SHP77 treated with DMSO at 0.1 percent for 48 hours (cell line): Measurements from ENCODE around the gene PSMC4.

ENCODE experiments used
- DNase-seq: peaks from one replicate; lab custom pipeline; 2025; lab: John Stamatoyannopoulos, UW

PSMC4 gene

DNA sequence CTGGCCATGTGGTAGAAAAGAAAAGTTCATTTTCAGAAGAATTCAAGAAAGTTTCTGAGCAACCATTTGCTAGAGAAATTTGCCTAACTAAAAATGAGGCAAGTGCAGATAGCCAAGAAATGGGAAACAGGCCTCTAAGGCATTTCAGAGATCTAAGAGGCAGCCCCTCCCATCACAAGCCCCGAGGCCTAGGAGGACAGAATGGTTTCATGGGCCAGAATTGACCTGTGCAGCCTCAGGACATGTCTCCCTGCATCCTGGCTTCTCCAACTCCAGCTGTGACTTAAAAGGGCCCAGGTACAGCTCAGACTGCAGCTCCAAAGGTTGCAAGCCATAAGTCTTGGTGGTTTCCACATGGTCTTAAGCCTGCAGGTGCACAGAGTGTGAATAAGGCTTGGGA is 22.6 kb downstream of the PSMC4 start:
- no peak for DNase-seq

- DNase-seq, result no peak
Measured at GRCh38 chr19:39994361-39994760, 23.4 kb downstream of the PSMC4 start.

DNA sequence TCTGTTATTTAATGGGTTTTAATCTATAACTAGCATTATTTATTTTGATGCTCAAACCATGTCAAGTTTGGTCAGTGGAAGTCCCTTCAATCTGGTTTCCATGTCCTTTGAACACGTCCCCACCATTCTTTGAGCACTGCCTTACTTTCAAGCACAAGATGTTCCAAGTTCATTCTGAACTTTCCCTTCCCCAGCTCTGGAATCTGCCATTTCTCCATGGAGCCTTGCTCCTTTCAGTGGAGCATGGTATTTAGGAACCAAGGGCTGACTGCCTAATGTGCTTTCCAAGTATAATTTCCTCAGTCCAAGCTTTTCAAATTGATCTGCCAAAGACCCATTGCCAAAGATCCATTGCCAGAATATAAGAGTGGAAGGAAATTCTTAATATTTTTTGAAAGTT is 24.8 kb downstream of the PSMC4 start:
- no peak for DNase-seq

GRCh38 chr19:39996218-39996810 is 25.3 kb downstream of the PSMC4 start:
- peak; percentile 50 for DNase-seq

DNA sequence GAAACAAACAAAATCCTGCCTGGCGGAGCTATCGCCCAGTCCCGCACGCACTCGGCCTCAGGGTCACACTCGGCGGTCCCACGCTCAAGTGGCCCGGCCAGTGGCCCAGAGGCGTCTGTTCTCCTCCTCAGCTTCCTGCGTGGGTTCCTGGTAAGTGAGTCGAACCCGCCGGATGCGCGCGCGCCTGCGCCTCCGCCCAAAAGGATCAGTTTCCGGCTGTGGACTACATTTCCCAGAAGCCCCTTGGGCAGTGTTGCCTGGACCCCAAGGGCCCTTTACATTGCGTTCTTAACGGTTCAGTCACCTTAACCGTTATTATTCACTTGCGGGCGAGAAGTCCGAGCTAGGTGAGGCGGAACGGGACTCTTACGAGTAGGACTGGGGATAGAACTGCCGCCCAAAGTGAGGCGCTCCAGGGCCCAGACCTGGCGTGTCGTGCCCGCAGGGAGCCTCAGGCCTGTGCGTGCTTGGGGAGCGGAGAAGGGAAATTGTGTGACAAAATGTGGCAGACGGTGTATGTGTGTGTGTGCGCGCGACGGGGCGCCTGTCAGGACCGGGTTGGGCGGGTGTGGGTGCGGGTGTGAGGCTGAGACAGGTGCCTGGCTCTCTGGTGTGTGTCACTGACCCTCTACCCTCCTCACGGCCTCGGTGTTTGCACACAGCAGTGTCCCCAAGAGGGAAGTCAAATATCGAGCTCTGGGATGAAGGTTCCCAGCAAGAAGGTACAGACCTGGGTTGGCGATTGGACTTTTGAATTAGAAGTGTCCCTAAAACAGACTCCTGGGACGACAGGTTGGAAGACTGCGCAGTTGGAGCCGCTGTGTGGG is 26.1 kb downstream of the PSMC4 start, which contains the start of gene ZNF546:
Gene ZNF546, plus strand, starts transcription at position 250 of the 827 bp plus-strand sequence. CDS start 1,267 bp downstream, outside the sequence.
- peak; percentile 94 for DNase-seq

- no peak for DNase-seq
Measured at GRCh38 chr19:39997638-39998216, 26.8 kb downstream of the PSMC4 start.

GRCh38 chr19:39998501-39998900 is 27.5 kb downstream of the PSMC4 start:
- DNase-seq, result no peak

DNA sequence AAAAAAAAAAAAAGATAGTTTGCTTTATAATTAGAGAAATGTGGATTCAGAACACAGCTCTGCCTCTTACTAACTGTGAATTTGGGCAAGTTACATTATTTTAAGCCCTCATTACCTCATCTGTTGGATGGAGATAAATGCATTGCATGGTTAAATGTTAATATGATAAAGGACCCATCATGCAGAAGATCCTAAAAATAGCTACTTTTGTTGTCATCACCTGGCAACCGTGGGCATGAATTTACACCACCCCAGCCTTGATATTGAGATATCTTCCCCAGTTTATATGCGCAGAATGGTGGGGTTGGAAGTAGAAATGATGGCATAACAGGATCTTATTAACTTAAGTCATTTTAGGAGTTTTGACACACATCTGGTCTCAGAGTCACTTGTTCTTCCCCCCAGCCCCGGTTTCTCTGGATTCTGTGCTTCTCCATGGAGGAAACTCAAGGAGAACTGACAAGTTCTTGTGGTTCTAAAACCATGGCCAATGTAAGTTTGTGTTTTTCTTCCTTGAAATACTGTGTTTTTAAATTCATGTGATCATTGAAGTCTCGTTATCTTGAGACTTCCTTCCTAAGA is 34.8 kb downstream of the PSMC4 start:
- DNase-seq, result no peak

DNA sequence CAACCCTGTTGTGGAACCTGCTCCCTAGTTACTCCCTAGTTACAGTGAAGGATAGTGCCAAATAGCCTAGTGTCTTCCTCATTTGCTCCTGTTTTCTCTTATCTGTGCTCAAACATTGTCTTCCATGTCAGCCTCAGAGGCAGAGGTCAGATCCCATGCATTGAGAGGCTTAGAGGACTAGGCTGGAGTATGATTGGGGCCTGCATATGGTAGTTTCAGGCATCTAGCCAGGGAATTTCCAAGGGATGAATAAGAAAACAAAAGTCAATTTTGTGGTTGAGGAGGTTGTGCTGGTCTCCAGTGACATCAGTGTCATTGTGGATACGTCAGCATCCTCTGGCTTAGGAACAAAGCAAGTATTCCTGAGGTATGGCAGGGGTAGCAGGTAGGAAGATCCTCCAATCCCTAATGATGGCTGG is 35.3 kb downstream of the PSMC4 start:
- DNase-seq, result no peak

DNA sequence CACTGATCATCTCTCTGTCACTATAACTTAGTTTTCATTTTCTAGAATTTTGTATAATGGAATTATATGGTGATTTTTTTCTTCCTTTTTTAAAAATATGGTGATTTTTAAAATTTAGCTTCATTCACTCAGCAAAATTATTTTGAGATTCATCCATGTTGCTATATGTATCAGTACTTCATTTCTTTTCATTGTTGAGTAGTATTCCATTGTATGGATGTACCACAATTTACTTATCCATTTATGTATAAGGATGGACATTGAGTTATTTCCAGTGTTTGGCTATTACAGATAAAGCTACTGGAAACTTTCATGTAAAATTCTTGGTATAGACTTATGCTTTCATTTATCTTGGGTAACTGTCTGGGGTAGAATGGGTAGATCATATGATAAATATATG is 38.7 kb downstream of the PSMC4 start:
- no peak for DNase-seq

DNA sequence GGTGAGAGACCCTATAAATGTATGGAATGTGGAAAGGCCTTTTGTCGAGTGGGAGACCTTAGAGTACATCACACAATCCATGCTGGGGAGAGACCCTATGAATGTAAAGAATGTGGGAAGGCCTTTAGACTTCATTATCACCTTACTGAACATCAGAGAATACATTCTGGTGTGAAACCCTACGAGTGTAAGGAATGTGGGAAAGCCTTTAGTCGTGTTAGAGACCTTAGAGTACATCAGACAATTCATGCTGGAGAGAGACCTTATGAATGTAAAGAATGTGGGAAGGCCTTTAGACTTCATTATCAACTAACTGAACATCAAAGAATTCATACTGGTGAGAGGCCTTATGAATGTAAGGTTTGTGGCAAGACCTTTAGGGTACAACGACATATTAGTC is 43.0 kb downstream of the PSMC4 start:
- DNase-seq, result no peak

DNA sequence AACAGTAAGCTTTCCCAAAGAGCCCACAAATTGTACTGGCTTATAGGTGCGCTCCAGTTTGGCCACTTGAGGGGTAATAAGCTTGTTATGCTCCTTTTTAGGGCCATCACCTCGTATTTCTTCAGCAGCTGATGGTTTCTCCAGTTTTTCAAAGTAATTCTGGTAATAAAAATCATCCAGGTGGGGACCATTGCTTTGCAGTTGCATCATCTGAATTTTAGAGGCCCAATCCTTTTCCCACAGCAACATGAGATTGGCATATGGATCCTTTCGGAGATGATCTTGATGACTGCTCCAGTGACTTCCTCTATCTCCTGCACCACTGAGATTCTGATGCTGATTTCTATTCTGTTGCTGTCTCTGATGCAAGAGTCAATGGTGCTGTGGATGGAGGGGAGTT is 53.0 kb downstream of the PSMC4 start:
- no peak for DNase-seq

DNA sequence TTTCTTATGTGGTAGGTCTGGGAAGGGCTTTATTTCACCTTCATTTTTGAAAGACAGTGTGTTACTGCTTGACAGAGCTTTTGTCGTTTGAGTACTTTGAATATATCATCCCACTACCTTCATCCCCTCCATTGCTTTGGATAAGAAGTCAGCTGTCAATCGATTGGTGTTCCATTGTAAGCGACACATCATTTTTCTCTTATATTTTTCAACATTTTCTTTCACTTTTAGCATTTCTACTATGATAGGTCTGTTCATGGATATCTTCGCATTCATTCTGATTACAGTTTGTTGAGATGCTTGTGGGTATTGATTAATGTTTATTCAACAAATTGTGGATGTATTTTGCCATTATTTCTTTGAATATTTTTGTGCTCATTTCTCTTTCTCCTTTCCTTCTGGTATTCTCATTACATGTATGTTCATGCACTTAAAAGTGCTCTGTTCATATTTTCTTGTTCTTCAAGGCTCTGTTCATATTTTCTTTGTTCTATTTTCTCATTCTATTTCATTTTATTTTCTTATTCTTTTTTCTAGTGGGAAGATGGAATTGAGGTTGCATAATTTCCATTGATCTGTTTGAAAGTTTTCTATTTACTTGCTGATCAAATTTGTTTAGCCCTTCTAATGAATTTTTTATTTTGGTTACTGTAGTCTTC is 55.1 kb downstream of the PSMC4 start:
- DNase-seq, result no peak

GRCh38 chr19:40026597-40026970 is 55.6 kb downstream of the PSMC4 start:
- no peak for DNase-seq
